HG02642 (cell line): Measurements from ENCODE around the gene SLC1A5.
A peak's percentile ranks its signal among the peaks of the same experiment; 100 is the strongest.
"Not testable (repeated sequence)": the region's sequence is repeated elsewhere in the genome, so short reads cannot be mapped to it uniquely, and the experiment has no call there.

Source experiments
- ATAC-seq: cut with Tn5 transposase; IDR thresholded peaks from one replicate; pipeline ENCODE4 v1.9.1; 2021; ENCODE audit warnings: mild to moderate bottlenecking; ENCODE audit not compliant: unreplicated experiment, poor library complexity

Gene SLC1A5

DNA sequence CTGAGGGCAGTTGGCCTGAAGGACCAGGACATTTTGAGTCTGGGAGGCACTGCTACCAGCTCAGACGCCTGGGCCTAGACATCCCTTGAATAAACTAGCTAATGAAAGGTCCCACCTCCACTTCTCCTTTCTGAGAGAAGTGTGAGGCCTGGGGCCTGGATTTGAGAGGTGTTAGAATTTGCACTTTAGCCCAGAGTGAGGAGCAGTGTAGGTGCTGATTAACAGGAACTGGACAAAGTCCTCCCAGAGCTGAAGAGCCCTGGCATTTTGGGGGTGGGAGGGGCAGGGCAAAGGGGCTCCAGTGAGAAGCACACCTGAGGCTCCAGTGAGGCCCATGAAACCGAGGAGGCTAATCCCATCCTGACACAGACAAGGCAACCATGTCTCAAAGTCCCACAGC is 15.2 kb upstream of the SLC1A5 start:
- ATAC-seq = no peak

DNA sequence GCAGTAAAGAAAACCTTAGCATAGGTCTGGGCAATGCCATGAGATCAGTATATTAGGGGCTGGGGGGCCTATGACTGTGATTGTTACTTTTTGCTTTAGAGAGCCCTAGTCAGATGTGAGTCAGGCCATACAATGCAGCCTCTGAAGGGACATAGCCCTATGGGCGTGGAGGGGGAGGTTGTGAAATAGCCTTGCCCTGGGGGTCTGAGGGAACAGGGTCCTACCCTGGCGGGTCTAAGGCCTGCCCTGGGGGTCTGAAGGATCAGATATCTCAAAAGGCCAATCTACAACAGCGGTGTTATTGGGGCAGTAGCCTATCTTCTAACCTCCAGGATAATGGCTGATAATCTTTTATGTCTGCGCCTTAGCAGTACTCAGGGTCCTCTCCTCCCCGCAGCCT is 13.8 kb upstream of the SLC1A5 start:
- no peak for ATAC-seq

DNA sequence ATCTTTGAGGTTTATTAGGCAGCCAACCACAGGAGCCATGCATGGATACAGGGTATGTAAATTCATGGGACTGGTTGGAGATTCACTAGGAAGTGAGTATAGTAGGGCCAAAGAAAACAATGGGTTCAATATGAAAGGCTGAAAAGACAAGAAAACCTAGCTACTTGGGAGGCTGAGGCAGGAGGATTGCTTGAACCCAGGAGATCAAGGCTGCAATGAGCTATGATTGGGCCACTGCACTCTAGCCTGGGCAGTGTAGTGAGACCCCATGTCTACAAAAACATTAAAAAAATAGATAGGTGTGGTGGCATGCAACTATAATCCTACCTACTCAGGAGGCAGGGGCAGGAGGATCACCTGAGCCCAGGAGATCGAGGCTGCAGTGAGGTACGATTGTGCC is 10.3 kb upstream of the SLC1A5 start:
- ATAC-seq = no peak

DNA sequence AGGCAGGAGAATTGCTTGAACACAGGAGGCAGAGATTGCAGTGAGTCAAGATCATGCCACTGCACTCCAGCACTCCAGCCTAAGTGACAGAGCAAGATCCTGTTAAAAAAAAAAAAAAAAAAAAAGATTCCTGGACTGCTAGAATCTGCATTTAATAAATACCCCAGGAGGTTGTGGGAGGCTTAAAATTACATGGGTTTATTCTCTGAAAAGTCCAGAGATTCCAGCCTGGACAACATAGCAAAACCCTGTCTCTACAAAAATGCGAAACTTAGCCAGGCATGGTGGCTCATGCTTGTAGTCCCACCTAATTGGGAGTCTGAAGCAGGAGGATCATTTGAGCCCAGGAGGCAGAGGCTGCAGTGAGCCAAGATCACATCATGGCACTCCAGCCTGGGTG is 9.5 kb upstream of the SLC1A5 start:
- no peak for ATAC-seq

DNA sequence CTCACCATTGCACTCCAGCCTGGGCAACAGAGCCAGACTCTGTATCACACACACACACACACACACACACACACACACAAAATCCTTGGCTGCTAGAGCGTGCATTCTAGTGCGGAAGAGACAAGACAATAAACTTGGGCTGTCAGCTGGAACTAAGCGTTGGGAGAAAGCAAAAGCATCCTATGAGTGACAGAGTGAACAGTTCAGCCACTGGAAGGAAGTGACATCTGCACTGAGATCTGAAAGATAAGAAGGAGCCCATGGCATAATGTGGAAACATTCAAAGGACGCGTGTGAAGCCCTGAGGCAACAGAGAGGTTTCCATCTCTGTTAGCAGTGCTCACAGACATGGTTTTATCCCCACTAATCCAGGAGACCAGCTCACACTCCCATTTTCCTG is 3.5 kb upstream of the SLC1A5 start:
- ATAC-seq = no peak

DNA sequence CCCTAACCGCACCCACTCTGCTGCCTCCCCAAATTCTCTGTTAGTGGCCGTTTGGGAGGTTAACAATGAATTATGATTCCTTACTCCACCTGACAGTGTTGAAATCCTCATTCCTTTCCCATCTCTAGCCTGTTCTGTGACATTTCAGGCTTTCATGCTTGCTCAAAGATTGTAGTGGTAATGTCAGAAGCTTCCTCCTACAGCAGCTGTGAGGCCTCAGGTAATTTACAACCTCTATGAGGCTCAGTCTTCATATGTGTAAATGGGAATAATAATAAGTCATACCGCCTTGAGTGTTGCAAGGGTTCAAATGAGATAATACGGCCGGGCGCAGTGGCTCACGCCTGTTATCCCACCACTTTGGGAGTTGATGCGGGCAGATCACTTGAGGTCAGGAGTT is 977 bp upstream of the SLC1A5 start:
- ATAC-seq = no peak

DNA sequence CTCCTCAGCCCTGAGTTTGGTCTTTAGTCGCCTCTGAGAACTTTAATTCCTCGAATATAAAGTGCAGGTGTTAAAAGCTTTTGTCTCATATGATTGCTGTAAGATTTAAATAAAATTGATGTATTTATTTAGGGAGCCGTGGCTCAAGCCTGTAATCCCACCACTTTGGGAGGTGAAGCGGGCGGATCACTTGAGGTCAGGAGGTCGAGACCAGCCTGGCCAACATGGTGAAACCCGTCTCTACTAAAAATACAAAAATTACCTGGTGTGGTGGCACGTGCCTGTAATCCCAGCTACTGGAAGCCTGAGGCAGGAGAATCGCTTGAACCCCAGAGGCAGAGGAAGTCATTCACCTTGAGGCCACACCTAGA is 559 bp upstream of the SLC1A5 start:
- ATAC-seq = no peak

DNA sequence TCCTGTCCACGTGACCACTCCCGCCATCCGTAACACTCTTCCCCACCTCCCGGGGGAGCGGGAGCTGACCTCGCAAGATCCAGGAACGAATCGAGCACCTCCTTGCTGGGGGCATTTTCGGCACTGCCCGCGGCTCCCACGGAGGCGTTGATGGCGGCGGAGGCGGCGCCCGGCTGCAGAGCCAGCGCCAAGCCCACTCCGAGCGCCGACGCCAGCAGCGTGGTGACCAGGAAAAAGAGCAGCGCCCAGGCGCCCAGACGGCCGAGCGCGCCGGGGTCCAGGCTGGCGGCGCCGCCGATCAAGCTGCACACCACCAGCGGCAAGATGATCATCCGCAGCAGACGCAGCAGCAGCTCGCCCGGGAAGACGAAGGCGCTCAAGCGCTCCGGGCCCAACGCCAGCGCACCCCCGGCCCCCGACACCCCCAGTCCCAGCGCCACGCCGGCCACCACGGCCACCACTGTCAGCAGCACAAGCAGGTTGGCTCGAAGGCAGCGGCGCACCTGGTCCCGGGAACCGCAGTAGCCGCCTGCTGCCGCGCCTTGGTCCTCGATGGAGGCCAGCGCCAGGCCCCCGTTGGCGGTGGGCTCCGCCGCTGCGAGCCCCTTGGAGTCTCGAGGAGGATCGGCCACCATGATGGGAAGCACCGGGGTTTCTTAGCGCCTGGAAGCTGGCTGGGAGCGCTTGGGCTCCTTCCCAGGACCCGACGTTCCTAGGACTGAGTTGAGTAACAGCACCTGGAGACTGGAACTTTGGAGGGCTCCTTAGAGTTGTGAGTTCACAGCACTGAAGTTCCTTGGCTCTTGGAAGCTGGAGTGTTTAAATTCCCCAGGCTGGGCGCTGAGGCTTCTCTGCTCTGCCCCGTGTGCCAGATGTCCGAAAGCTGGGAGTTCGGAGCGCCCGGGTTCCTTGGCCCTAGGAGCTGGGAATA is 798 bp downstream of the SLC1A5 start:
- no peak for ATAC-seq

DNA sequence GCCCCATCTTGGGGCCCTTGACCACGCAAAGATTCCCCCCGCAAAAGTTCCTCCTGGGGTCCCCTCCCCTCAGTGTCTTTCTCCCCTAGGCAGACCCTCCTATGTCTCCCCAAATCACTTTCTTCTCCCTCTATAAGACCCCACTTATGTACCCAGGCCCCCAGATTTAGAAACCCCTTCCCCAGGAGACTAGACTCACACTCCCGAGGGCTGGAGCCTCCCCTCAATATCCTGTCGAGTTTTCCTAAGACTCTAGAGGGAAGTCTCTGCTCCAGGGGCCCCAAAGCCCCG is 1.4 kb downstream of the SLC1A5 start:
- ATAC-seq = no peak

DNA sequence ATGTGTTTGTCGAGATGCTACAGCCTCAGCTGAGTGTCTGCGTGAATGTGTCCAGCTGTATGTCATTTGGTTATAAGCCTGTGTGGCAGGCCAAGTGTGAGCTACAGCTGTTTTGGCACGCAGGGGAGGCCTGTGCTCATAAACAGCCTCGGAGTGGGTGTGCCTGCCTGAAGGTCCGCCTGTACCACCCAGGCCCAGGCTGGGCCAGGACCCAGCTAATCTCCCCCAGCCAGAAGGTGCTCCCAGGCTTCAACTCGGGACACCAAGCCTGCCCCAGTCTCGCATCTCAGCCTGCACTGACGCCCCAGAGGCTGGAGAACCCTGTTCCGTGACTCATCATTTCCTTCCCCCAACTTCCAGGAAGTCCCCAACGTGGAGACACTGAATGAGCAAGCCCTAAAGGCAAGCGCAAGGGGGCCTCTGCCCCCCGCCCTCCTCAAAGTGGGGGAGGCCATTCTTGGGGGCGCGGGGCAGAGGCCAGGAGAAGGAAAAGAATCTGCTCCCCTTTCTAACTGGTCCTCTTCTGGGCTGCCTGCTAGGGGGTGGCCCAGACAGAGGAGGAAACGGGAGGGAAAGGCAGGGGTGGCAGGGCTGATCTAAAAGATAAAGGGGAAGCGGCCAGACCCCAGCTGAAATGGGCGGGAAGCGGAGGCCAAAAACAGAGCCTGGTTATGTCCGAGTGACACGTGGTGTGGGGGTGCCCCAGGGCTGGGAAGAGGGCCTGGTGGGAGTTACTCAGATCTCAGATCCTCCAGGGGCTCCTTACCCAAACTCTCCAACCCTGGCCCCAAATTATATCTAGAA is 2.0 kb downstream of the SLC1A5 start:
- peak; percentile 33 for ATAC-seq

DNA sequence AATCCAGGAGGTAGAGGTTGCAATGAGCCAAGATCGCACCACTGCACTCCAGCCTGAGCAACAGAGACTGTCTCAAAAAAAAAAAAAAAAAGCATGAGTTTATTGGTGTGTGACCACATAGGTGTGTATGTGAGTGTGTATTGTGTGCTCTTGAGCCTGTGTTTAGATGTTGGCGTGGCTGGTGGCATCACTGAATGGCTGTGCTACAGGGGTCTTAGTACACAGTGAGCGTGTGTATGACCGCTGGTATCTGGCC is 2.5 kb downstream of the SLC1A5 start:
- no peak for ATAC-seq

DNA sequence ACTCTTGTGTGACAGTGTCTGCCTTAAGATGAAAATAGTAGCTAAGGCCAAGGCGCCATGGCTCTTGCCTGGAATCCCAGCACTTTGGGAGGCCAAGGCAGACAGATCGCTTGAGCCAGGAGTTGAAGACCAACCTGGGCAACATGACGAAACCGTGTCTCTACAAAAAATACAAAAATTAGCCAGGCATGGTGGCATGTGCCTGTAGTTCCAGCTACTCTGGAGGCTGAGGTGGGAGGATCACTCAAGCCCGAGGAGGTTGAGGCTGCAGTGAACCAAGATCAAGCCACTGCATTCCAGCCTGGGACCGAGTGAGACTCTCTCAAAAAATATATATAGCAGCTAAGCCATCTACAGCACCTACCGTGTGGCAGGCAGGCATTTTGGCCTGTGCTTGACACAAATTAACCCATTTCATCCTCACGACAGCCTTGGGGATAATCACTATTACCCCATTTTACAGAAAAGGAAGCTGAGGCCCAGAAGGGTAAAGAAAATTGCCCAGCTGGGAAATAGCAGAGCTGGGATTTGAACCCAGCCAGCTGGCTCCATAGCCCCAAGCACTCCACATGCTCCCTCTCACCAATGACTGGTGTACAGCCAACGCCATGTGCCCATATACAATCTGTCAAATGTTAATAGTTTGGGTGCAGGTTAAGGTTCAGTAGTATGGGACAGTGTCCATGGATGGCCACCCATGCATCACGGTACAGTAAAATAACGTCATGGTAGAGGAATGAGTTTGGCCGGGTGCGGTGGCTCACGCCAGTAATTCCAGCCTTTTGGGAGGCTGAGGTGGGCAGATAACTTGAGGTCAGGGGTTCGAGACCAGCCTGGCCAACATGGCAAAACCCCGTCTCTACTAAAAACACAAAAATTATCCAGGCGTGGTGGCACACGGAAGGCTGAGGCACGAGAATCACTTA is 3.1 kb downstream of the SLC1A5 start:
- no peak for ATAC-seq

DNA sequence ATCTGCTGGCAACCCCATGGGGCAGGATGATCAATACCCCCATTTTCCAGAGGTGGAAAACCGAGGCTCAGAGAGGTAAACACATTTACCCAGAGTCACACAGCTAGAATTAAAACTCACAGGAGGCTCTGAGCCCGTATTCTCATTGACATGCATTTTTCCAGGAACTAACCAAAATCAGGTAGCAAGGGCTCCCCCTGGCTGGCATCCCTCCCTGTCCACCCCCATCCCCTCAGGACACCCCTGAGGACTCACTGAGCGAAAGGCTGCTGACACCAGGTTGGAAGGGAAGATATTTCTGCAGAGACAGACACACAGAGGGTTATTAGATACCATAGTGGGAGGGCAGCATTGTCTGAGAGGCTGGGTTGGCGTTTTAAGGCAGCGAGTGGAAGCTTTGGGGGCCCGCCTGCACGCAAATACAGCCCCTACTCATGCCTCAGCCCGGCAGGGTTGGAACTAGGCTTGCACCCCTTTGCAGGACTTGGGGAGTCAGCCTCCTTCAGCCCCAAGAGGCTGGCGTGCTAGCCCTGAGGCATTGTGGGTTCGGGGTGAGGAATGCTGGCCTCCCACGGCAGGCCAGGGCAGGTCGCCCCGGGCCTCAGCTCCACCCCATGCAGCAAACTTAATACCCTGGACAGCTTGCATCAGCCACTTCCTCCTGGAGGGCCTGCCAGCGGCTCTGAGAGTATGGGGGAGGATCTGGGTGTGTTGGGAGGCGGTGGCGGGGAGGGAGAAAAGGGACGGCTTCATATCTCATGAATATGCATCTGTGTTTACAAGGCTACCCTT is 3.9 kb downstream of the SLC1A5 start:
- peak; percentile 33 for ATAC-seq

DNA sequence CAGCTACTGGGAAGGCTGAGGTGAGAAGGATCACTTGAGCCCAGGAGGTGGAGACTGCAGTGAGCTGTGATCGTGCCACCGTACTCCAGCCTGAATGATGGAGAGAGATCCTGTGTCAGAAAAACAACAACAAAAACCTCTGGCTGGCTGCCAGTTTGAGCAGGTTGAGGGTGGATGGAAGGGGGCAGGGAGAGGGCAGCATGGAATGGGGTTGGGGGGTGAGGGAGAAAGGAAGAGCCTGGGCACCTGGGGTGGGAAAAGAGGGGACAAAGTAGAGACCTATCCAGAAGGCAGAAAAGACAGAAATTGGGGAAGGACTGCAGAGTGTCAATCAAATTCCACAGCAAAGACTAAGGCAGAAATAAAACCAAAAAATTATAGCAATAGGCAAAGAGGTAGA is 4.7 kb downstream of the SLC1A5 start:
- ATAC-seq = no peak

DNA sequence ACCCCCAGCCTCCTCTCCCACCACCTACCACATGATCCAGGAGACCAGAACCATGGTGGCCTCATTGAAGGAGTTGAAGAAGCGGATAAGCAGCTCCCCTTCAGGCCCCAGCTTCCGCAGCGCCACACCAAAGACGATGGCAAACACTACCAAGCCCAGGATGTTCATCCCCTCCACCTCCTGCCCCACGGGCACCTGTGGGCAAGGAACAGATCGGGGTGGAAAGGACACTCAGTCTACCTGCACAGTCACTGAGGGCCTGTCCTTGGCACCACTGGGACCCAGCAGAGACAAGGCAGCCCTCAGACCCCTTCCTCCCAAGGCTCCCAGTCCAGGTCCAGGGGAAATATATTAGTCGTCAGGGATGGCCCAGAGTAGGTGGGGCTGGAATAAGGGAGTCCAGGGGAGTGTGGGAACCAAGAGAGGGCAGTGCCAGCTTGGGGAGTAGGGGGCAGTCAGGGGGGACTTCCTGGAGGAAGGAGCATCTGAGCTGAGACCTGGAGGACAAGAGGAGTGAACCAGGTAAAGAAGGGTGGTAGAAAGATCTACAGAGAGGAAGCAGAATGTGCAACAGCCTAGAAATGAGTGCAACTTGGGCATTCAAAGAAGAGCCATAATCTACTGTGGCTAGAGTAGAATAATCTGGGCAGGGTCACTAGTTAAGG is 5.9 kb downstream of the SLC1A5 start:
- ATAC-seq = no peak

DNA sequence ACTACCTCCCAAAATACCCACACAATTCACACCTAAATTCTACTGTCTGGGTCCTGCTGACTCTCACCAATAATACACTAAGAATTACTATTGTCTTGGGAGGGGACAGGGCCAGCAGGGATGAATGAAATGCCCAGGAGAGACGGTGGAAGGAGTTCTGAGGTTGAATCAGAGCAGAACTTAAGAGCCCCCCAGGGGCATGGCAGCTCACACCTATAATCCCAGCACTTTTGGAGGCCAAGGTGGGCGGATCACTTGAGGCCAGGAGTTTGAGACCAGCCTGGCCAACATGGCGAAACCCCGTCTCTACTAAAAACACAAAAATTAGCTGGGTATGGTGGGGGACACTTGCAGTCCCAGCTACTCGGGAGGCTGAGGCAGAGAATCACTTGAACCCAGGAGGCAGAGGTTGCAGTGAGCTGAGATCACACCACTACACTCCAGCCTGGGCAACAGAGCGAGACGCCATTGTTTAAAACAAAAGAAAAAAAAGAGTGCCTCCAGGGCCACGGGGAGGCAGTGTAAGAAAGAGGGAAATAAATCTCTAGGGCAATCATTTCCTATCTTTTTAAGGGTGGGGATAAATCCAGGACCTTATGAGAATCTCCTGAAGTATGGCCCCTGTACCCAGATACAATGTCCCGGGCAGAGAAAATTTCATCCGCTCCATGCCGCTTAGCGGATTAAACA is 10.3 kb downstream of the SLC1A5 start:
- ATAC-seq = not testable (repeated sequence)

DNA sequence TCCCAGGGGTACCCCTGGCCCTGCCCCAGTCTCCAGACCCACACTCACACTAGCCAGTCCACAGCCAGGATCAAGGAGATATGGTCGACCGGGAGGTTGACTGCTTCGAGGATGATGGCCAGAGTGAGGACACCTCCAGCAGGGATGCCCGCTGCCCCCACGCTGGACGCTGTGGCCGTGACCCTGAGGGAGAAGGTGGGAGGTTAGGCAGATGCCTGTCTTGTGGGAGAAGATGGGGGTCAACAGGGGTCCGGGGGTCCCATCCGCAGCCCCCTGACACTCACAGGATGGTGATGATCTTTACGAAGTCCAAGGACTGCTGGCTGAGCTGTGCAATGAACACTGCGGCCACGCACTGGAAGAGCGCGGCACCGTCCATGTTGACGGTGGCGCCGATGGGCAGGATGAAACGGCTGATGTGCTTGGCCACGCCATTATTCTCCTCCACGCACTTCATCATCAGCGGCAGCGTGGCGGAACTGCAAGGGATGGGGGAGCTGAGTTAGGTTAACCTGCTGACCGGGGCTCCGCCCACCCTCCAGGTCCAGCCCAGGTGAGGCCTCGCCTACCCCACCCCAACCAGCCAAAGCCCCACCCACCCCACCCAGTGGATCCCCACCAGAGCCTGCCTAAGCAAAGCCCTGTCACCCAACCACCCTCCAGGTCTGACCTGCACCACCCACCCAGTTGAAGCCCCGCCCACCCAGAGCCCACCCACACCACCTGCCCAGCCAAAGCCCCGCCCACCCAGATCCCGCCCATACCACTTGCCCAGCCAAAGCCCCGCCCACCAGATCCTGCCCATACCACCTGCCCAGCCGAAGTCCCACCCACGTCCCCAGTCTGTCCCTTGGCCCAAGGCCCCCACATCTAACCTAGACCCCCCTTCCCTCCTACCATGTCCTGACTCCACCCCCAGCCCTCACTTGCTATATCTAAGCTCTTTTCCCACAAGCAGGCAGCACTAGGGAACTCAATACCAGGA is 11.2 kb downstream of the SLC1A5 start:
- ATAC-seq = no peak

DNA sequence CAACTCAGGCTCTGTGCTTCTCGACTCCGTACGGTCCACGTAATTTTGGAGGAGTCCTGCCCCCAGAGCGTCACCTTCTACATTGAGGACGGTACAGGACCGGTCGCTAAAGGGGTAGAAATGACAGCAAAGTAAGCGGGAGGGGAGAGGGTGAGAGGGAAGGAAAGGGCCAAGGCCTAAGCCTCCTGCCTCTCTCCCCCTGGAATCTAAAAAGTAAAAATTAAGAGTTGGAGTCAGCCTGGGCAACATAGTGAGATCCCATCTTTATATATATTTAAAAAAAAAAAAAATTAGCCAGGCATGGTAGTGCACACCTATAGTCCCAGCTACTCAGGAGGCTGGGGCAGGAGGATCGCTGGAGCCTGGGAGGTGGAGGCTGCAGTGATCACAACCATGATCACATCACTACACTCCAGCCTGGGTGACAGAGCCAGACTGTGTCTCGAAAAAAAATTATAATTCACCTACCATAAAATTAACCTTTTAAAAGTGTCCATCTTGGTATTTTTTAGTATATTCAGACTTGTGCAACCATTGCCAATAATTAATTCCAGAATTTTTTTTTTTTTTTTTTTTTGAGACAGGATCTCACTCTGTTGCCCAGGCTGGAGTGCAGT is 12.6 kb downstream of the SLC1A5 start:
- ATAC-seq = no peak
